PC-9 (cell line): ENCODE measurements around the gene TMCO2.

Experiments used
- CTCF ChIP-seq: fragments of 200-600 bp; sonication (generic); conservative IDR thresholded peaks from 2 replicates; pipeline ENCODE4 v1.6.1; 2017; ENCODE audit warnings: mixed run types, antibody characterized with exemption, mild to moderate bottlenecking, moderate library complexity
- EZH2 ChIP-seq: fragments of 200-600 bp; sonication (generic); IDR thresholded peaks from 2 replicates; pipeline ENCODE4 v1.8.0; 2017; ENCODE audit warnings: antibody characterized with exemption, low read depth

- TF ChIP-seq EZH2 (no peak), CTCF (no peak)
These were observed 2.1 kb upstream of the TMCO2 start for GRCh38 chr1:40245686-40246085.
